ENCODE measurements around the gene SLC10A1. TPM values are rescaled to one million over a fixed set of nuclear protein-coding genes. Genes with fewer than 3 reads are reported as not detected.
A peak's percentile ranks its signal among the peaks of the same experiment; 100 is the strongest.

Gene SLC10A1
- total RNA-seq, 1 experiment from 2014 or later = not detected

DNA sequence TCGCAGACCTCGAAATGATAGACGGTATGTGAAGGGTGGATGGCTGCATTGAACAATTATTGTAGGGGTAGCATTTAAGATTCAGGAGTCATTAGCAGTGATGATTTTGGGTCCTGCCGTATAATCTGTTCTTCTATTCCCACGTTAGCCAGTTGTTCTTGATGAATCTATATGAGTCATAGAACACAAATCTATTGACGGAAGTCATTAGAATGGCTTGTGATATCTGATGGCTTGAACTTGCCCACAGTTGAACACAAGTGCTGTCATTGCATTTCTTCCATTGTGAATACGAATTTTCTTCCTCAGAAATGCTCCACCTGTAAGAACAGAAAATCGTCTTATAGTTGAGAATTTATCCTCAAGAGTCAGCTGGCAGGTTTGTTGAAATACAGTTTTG lies 28.2 kb downstream of the SLC10A1 start:
- Mint-ChIP-seq H3K4me3 (peak overlapping the region; percentile 99 to 100), H3K36me3 (ENCODE audit: insufficient read depth in 1 of 3, low read depth in 3 of 3) (peaks cover 55 to 66% (median 61%) of the 10 kb centered on the region in 3 experiments), H3K27me3 (ENCODE audit: low read depth) (peaks cover 4% of the 10 kb centered on the region), H3K27ac (peak overlapping the region in 2 of 3 experiments; percentile 36 to 100; a peak in 2 of 7 replicates), H3K9me3 (no peaks in the 10 kb centered on the region), H3K4me1 (peaks cover 19 to 29% of the 10 kb centered on the region in 2 experiments)
- no peak overlapping the region for H3K56ac ChIP-seq (ENCODE audit: insufficient read length, low read depth, low read length)
- H3K9me3 ChIP-seq (ENCODE audit: control insufficient read depth, low read depth, low read length) = no peaks in the 10 kb centered on the region
- no peak for DNase-seq
- H3K4me2 ChIP-seq (ENCODE audit: insufficient read depth, insufficient read length, low read length) = peak overlapping the region; percentile 54
- H2BK15ac ChIP-seq (ENCODE audit: low read depth, low read length) = no peak overlapping the region
- H2BK5ac ChIP-seq (ENCODE audit: insufficient read length, low read length) = no peak overlapping the region
- H3K79me2 ChIP-seq (ENCODE audit: insufficient read depth, low read length) = peaks cover 3% of the 10 kb centered on the region; the same call in 1 of the 2 replicates
- no peak overlapping the region for H2BK120ac ChIP-seq (ENCODE audit: low read depth, low read length, poor library complexity, severe bottlenecking)
- H3K23ac ChIP-seq (ENCODE audit: insufficient read length, low read depth, low read length) = no peak overlapping the region
- H4K20me1 ChIP-seq (ENCODE audit: control insufficient read depth, insufficient read depth, insufficient read length) = no peaks in the 10 kb centered on the region
- no peaks in the 10 kb centered on the region; the same call in 1 of the 2 replicates for H3K27me3 ChIP-seq (ENCODE audit: insufficient read depth, low read length)
- H4K5ac ChIP-seq (ENCODE audit: insufficient read length, low read depth, low read length) = no peak overlapping the region
- H3T11ph ChIP-seq (ENCODE audit: low read length) = no peak overlapping the region
- H2BK12ac ChIP-seq (ENCODE audit: insufficient read length, low read depth, low read length) = no peak overlapping the region
- no CpG with 5 or more reads among the region's 8 CpGs for WGBS (ENCODE audit: extremely low coverage, insufficient read length, low lambda C conversion rate)
- no peak overlapping the region for H3K18ac ChIP-seq (ENCODE audit: insufficient read length, low read depth, low read length)
- H4K8ac ChIP-seq (replicated peaks; ENCODE audit: insufficient read length, low read depth, low read length) = no peak overlapping the region
- peaks cover 6% of the 10 kb centered on the region for H3K23me2 ChIP-seq (ENCODE audit: insufficient read length, low read depth, low read length, poor library complexity, severe bottlenecking)
- no peaks in the 10 kb centered on the region for H3K4me1 ChIP-seq (ENCODE audit: insufficient read depth, low read length)
- H3K4ac ChIP-seq (ENCODE audit: low read depth, low read length) = no peak overlapping the region
- no peak overlapping the region for H3K27ac ChIP-seq (ENCODE audit: insufficient read length, low read depth, low read length)
- no peak overlapping the region for H4K91ac ChIP-seq (ENCODE audit: insufficient read length, low read depth, low read length)
- TF ChIP-seq CTCF (conservative IDR thresholded peaks at IDR 0.05) = no peak
- H3K79me1 ChIP-seq (ENCODE audit: insufficient read depth, low read depth, low read length, poor library complexity, severe bottlenecking) = peaks cover 6% of the 10 kb centered on the region
- H2AK5ac ChIP-seq (ENCODE audit: insufficient read length, low read length) = no peak overlapping the region
- H2BK20ac ChIP-seq (ENCODE audit: low read depth, low read length, poor library complexity, severe bottlenecking) = no peak overlapping the region
- no peak overlapping the region for H3K9ac ChIP-seq (ENCODE audit: extremely low read depth, insufficient read length, low read length)
- no peak overlapping the region for H2AFZ ChIP-seq (ENCODE audit: low read length)
- no peak overlapping the region for H3K14ac ChIP-seq (ENCODE audit: insufficient read depth, low read length)

Data from H9 (cell line).